ENCODE measurements around the gene WRAP73.
A peak's percentile ranks its signal among the peaks of the same experiment; 100 is the strongest.

WRAP73 gene

DNA sequence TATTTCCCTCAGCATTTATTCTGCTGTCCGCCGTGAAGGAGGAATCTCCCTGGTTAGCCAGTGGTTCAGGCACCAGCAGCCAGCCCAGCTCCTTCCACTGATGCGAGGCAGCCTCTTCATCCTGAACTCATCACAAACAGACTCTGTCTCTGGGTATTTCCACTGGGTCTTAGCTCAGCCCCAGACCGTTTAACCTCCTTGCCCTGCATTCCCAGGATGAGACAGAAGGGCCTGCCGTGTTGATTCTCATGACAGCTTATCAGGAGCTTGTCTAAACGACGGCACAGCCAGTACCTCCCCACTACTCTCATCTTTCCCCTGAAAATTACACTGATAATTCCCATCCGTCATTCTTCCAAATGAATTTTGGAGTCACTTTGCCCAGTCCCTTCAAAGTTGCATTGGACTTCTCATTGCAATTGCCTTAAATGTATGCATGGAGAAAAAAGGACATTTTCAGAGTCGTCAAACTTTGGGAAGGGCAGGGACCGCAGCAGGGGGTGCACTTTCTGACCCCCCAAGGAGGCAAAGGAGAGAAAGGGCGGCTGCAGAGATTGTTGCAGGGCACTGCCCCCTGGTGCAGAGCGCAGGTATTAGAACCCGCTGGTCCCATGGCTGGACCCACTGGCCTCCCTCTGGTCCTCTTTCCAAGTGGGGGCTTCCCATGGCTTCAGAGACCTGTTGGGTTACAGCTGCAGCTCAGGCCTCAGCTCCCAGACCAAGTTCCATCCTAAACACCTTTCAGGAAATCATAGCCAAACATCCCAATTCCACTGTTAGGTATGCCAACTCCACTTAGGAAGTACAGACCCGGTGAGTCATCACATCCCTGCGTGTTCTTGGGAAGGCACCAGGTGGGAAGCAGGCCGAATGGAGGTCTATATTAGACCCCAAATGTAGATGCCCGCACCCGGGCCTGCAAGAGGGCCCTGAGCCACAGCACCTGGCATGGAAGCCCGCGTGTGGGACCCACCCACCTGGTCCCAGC lies 34.9 kb downstream of the WRAP73 start:
- no peak for TF ChIP-seq JUND (IDR thresholded peaks at IDR 0.05; ENCODE audit: low read depth)
- in situ Hi-C loops (cut with HindIII; ENCODE audit: low pct_unique_long_range_greater_than_20kb, low sequenced_read_pairs) = no loop called here
- no peak for DNase-seq (ENCODE audit: low read depth in 1 of 2, low spot score in 1 of 2)

DNA sequence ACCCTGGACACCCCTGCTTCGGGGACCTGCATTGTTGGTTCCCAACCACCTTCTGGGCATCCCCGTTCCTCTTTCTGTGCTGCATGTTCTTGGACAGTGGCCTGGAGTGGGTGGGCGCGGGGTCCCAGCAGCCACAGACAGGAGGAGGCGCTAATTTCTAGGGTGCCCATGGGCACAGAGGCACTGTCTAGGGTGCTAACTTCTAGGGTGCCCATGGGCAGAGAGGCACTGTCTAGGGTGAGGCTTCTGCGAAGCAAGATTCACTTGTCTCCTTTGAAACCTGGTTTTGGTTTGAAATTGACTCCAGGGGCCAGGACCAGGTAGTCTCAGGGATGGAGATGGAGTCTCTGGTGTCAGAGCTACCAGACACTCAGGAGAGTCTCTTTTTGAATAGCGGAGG lies 37.8 kb downstream of the WRAP73 start:
- no peak for TF ChIP-seq JUND (IDR thresholded peaks at IDR 0.05; ENCODE audit: low read depth)
- no peak for DNase-seq (ENCODE audit: low read depth in 1 of 2, low spot score in 1 of 2)
- in situ Hi-C loops (cut with HindIII; ENCODE audit: low pct_unique_long_range_greater_than_20kb, low sequenced_read_pairs) = no loop called here

DNA sequence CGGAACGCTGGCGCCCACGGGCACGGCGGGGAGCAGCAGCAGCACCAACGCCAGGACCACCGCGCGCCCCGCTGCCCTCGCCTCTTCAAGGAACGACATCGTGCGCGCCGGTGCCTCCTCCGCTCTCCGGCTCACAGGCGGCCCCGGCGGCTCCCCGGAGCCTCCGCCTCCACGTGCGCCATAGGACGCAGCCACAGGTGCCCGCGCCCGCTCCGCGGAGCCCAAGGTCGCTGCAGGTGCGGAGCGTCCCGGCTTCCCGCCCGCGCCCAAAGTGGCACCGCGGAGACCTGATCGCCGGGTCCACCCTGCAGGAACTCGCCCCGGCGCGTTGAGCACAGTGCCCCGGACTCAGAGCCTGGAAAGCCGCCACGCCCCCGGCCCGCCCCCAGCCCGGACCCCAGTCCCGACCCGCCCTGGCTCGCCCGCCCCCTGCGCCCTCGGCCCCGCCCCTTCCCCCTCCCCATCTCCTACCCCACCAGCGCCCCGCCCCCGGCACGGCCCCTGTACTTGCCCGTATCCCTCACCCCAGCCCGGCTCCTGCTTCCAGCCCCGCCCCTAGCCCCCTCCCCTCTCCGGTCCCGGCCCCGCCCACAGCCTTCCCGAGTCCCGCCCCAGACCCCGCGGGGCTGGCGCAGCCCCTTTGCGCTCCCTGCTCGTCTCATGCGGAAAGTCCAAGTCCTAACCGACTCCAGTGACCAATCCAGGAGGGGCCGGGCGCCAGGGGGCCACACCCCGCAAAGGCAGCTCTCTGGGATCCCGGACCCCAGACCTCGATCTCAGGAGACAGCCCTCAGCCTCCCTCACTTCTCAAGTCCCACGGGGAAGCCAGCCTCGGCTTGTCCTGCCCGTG lies 38.5 kb downstream of the WRAP73 start, which contains the start of gene MEGF6:
Gene MEGF6, minus strand, starts transcription at position 339 of the 850 bp plus-strand sequence. Its CDS starts 240 bp downstream, at position 99.
- TF ChIP-seq JUND (IDR thresholded peaks at IDR 0.05; ENCODE audit: low read depth) = no peak
- in situ Hi-C loops (cut with HindIII; ENCODE audit: low pct_unique_long_range_greater_than_20kb, low sequenced_read_pairs) = no loop called here
- peak; percentile 69 for DNase-seq (ENCODE audit: low read depth in 1 of 2, low spot score in 1 of 2)

DNA sequence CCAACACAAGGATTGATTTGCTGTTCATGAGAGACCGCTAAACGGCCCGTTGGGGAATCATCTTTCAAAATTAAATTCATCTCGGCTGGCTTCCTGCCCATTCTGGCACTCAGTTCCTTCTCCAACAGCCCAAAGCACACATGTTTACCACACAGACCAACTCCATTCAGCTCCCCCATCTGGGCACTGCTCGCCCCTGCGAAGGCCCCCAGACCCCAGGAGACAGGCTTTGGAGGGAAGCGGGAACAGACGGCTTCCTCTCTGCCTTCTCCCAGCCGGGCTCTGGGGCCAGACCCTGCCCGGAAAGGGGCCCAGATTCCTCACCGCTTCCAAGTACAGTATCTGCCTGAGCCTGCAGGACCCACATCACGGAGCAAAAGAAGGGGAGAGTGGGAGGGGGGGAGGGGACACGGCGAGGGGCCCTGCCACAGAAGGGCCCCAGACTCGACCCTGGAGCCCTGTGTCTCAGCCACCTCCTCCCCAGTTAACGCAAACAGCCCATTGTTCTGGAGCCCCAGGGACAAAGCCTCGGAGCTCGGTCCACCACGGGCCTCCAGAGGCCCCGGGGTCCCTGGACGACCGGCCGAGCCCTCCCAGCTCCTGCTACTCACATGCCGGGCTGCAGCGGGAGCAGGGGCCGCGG lies 39.3 kb downstream of the WRAP73 start:
- no peak for TF ChIP-seq JUND (IDR thresholded peaks at IDR 0.05; ENCODE audit: low read depth)
- in situ Hi-C loops (cut with HindIII; ENCODE audit: low pct_unique_long_range_greater_than_20kb, low sequenced_read_pairs) = no loop called here
- no peak for DNase-seq (ENCODE audit: low read depth in 1 of 2, low spot score in 1 of 2)

DNA sequence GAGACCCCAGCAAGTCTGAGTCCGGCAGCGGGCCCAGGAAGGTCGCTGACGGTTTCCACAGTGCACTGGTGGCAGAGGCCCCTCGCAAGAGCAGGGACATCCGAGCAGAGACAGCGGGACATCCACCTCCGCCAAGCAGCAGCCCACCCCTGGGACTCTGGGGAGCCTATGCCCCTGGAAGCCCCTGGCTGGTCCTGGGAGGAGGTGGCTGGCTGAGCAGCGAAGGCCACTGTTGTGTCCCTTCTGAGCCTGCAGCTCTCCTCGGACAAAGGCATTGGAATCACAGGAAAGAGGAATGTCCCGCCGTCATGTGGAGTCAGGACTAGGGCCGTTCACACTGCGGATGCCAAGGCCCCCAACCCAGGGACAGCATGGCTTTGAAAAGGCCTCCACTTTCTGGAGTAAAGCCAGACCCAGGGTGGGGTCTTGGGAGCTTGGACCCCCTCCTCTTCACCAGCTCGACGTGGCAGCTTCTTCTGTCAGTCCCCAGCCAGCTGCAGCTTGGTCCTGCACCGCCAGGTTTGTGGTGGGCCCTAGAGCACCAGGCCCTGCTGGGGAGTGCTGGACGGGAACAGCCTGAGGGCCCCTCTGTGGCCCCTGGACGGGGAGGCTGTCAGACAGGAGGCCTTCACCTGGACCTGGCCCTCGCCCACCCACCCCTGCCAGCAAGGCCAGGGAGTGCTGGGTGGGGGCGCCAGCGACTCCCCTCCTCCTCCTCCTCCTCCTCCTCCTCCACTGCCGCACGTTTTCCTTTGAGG lies 40.0 kb downstream of the WRAP73 start:
- in situ Hi-C loops (cut with HindIII; ENCODE audit: low pct_unique_long_range_greater_than_20kb, low sequenced_read_pairs) = no loop called here

DNA sequence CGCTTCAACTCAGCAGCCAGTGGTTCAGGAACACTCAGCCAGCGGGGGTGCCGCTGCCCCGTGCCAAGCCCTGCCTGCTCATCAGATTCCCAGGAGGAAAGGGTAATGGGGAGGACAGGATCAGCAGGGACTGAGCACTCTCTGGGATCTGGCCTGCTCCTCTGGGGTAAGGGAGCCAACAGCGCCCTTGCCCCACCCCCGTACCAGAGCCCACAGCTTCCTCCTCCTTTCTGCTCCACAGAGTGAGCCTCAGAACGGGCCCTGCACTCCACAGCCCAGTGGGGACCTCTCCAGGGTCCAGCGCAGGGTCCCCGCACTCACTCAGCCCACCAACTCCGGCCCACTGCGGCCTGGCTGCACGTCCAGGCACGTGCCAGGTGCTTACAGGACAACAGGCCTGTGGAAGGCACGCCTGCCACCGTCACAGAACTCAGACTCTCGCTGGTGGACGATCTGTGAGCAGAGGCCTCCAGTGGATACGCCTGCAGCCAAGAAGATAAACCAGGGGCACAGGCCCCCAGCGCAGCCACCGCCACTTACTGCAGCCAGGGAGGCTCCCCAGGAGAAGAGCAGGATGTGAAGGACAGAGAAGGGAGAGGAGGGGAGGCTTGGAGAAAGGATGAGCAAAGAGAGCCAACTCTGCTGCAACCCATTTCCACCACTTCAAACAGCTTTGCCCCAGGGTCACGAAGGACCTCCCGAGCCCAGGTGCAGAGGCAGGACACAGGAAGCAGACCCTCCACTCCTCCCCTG lies 40.7 kb downstream of the WRAP73 start:
- in situ Hi-C loops (cut with HindIII; ENCODE audit: low pct_unique_long_range_greater_than_20kb, low sequenced_read_pairs) = no loop called here

More for the DNA sequence above, 40.0 kb downstream of the WRAP73 start:
- DNase-seq (ENCODE audit: low read depth in 1 of 2, low spot score in 1 of 2) = no peak
- TF ChIP-seq JUND (IDR thresholded peaks at IDR 0.05; ENCODE audit: low read depth) = no peak

DNA sequence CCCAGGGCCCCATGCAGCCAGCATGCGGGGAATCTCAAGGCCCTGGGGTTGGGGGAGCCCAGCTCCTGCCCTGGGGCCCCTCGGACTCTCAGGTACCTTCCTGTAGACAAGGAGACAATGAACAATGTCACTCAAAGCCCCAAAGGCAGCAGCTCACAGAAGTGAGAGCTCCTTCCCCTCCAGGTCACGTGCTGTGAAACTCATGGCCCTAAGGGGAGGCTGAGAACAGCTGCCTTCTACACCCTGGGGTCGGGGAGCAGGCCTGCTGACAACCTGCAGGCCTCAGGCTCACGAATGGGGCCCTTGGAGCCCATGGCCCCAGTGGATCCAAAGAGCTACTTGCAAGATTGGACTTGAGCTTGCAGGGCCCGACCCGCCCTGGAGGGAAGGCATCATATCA lies 41.7 kb downstream of the WRAP73 start:
- in situ Hi-C loops (cut with HindIII; ENCODE audit: low pct_unique_long_range_greater_than_20kb, low sequenced_read_pairs) = no loop called here
- TF ChIP-seq JUND (IDR thresholded peaks at IDR 0.05; ENCODE audit: low read depth) = no peak
- DNase-seq (ENCODE audit: low read depth in 1 of 2, low spot score in 1 of 2) = no peak

More for the DNA sequence above, 40.7 kb downstream of the WRAP73 start:
- TF ChIP-seq JUND (IDR thresholded peaks at IDR 0.05; ENCODE audit: low read depth) = no peak
- DNase-seq (ENCODE audit: low read depth in 1 of 2, low spot score in 1 of 2) = no peak

DNA sequence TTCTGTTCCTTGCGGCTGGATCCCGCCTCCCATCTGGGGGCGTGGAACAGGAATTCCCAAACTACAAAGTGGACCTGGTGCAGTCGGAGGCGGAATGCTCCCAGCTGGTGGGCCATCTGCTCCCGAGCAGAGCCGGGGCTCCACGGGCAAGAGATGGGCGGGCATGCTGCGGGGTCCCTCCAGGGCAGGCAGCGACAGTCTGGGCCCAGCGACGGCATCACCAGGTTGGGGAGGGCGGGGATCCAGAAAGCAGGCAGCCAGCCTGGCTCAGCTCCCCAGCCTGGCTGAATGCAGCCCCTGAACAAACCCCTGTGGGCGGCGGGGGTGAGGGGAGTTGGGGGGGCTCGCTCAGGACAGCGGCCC lies 42.2 kb downstream of the WRAP73 start:
- no peak for DNase-seq (ENCODE audit: low read depth in 1 of 2, low spot score in 1 of 2)
- in situ Hi-C loops (cut with HindIII; ENCODE audit: low pct_unique_long_range_greater_than_20kb, low sequenced_read_pairs) = no loop called here
- no peak for TF ChIP-seq JUND (IDR thresholded peaks at IDR 0.05; ENCODE audit: low read depth)

DNA sequence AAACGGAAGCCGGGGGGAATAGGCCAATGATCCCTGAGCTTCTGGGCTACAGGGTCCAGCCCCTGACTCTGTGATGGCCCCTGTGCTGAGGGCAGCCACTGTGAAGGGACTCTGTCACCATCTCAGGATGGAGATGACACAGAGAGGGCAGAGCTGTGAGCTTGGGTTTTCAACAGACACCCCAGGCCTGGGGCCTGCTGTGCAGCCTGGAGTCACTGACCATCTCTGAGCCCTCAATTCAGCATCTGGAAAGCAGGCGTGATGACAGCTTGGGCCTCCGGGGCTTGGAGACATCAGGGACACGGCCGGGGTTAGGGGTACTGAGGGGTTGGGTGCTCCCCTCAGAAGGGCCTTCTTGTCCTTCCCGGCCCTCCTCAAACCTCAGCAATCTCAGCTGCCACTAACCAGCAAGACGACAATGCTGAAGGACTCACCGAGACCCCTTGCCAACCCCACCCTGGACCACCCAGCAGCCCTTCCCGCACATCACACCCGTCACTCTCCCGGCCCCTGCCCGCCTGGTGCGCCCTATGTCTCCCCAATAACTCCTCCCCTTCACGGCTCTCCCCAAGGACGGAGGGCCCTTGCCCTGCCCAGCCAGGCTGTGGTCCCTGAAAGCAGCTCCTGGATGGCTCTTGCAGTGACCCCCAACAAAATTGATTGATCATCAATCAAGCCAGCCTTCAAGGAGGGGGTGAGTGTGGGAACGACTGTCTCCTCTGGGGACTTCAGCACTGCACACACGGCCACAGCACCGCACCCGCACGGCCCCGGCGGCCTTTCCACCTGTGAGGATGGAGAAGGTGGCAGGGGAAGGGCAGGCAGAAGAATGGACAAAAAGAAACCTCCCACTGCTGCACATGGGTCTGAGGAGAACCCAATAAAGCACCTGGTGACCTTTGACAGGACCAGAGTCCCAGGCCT lies 42.9 kb downstream of the WRAP73 start:
- no peak for DNase-seq (ENCODE audit: low read depth in 1 of 2, low spot score in 1 of 2)
- TF ChIP-seq JUND (IDR thresholded peaks at IDR 0.05; ENCODE audit: low read depth) = no peak
- in situ Hi-C loops (cut with HindIII; ENCODE audit: low pct_unique_long_range_greater_than_20kb, low sequenced_read_pairs) = no loop called here

Data from T47D (cell line).